ENCODE data around the gene CILP. TPM values are rescaled to one million over a fixed set of nuclear protein-coding genes. Genes with fewer than 3 reads are reported as not detected.

The CILP gene
- total RNA-seq, 1 experiment from 2014 or later: not detected

- DNase-seq (ENCODE audit: low spot score) (no peak), ATAC-seq (no peak)
- no peak overlapping the region for H3K4me3 Mint-ChIP-seq
- H3K27me3 Mint-ChIP-seq (ENCODE audit: low read depth): no peaks in the 10 kb centered on the region
- POLR2A ChIA-PET: no interaction called here
- CTCF ChIA-PET: interaction anchor here (0.5 to 3.3 kb wide), 6 partner anchors 9 to 116 kb away, joined by 3 to 33 read pairs (median 6); no protein-coding TSS in a partner anchor
- no peak for TF ChIP-seq ESRRA (CRISPR knock-in tag; IDR thresholded peaks at IDR 0.05; ENCODE audit: borderline replicate concordance)
- no peaks in the 10 kb centered on the region; the same call in 1 of the 2 replicates for H3K4me1 Mint-ChIP-seq
- no peaks in the 10 kb centered on the region for H3K36me3 Mint-ChIP-seq
- H3K9me3 Mint-ChIP-seq: no peaks in the 10 kb centered on the region
- H3K27ac Mint-ChIP-seq: no peak overlapping the region
Measured at GRCh38 chr15:65209701-65210643, 1.3 kb downstream of the CILP start.

- Mint-ChIP-seq H3K36me3 (no peaks in the 10 kb centered on the region), H3K4me3 (no peak overlapping the region), H3K4me1 (no peaks in the 10 kb centered on the region; the same call in 1 of the 2 replicates), H3K27ac (no peak overlapping the region), H3K9me3 (no peaks in the 10 kb centered on the region), H3K27me3 (ENCODE audit: low read depth) (no peaks in the 10 kb centered on the region)
- ChIA-PET CTCF (interaction anchor here (0.6 to 2.7 kb wide), 9 partner anchors 14 to 122 kb away, joined by 3 to 15 read pairs (median 5); partner anchors contain the start of gene PARP16), POLR2A (interaction anchor here (0.6 to 0.9 kb wide), 3 partner anchors 9 to 21 kb away, joined by 3 to 4 read pairs (median 4); no protein-coding TSS in a partner anchor)
- DNase-seq (ENCODE audit: low spot score) (no peak), ATAC-seq (no peak)
- TF ChIP-seq FOXK1 (CRISPR knock-in tag; IDR thresholded peaks at IDR 0.05): no peak
- TF ChIP-seq ZNF138 (CRISPR knock-in tag; conservative IDR thresholded peaks at IDR 0.05): no peak
- no peak for TF ChIP-seq ZNF281 (CRISPR knock-in tag; IDR thresholded peaks at IDR 0.05)
- TF ChIP-seq FOXP4 (CRISPR knock-in tag; IDR thresholded peaks at IDR 0.05): no peak
- TF ChIP-seq AFF4 (CRISPR knock-in tag; IDR thresholded peaks at IDR 0.05; ENCODE audit: borderline replicate concordance): no peak
- no peak for TF ChIP-seq ZNF317 (CRISPR knock-in tag; IDR thresholded peaks at IDR 0.05; ENCODE audit: borderline replicate concordance, low read depth)
- no peak for TF ChIP-seq ZNF121 (CRISPR knock-in tag; IDR thresholded peaks at IDR 0.05)
- TF ChIP-seq ZNF671 (CRISPR knock-in tag; IDR thresholded peaks at IDR 0.05): no peak
- no peak for TF ChIP-seq TCF7 (CRISPR knock-in tag; IDR thresholded peaks at IDR 0.05; ENCODE audit: low read depth)
Measured at GRCh38 chr15:65208647-65209046, 2.6 kb downstream of the CILP start.

GRCh38 chr15:65207280-65207840 is 3.9 kb downstream of the CILP start:
- DNase-seq (ENCODE audit: low spot score) (no peak), ATAC-seq (no peak)
- Mint-ChIP-seq H3K4me3 (no peak overlapping the region), H3K27ac (no peak overlapping the region), H3K9me3 (no peaks in the 10 kb centered on the region), H3K36me3 (no peaks in the 10 kb centered on the region), H3K27me3 (ENCODE audit: low read depth) (no peaks in the 10 kb centered on the region), H3K4me1 (no peaks in the 10 kb centered on the region; the same call in 1 of the 2 replicates)
- CTCF ChIA-PET: interaction anchor here (1.7 to 2.7 kb wide), 2 partner anchors 12 to 63 kb away, joined by 5 to 15 read pairs; no protein-coding TSS in a partner anchor
- POLR2A ChIA-PET: no interaction called here
- TF ChIP-seq MLX (CRISPR knock-in tag; IDR thresholded peaks at IDR 0.05) (no peak), E2F4 (CRISPR knock-in tag; IDR thresholded peaks at IDR 0.05; ENCODE audit: borderline replicate concordance, low read depth) (no peak), ZNF138 (CRISPR knock-in tag; conservative IDR thresholded peaks at IDR 0.05) (no peak), ELF4 (CRISPR knock-in tag; IDR thresholded peaks at IDR 0.05; ENCODE audit: low read depth) (no peak), NFATC4 (CRISPR knock-in tag; IDR thresholded peaks at IDR 0.05) (no peak), GRHL2 (CRISPR knock-in tag; IDR thresholded peaks at IDR 0.05; ENCODE audit: insufficient replicate concordance, severe bottlenecking) (no peak), ZNF263 (CRISPR knock-in tag; IDR thresholded peaks at IDR 0.05; ENCODE audit: low read depth) (no peak), RORB (CRISPR knock-in tag; IDR thresholded peaks at IDR 0.05) (no peak)

All from WTC11 (cell line).